ENCODE results near the gene POC1A.

DNA sequence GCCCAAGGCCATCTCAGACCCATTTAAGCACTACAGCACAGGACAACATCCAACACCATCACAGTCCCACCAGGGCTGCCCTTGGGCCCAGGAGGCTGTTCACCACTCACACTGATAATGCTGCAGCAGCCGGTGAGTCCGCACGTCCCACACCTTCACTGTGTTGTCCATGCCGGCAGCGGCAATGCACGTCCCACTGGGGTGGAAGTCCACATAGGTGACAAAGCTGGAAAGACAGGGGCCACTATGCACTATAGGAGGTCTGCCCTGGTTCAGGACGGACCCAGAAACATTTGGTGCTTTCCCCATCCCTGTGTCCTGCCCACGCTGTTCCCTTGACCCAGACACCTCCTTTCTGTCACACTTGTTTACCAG is 8.5 kb downstream of the POC1A start:
- TF ChIP-seq, protein P1, sequence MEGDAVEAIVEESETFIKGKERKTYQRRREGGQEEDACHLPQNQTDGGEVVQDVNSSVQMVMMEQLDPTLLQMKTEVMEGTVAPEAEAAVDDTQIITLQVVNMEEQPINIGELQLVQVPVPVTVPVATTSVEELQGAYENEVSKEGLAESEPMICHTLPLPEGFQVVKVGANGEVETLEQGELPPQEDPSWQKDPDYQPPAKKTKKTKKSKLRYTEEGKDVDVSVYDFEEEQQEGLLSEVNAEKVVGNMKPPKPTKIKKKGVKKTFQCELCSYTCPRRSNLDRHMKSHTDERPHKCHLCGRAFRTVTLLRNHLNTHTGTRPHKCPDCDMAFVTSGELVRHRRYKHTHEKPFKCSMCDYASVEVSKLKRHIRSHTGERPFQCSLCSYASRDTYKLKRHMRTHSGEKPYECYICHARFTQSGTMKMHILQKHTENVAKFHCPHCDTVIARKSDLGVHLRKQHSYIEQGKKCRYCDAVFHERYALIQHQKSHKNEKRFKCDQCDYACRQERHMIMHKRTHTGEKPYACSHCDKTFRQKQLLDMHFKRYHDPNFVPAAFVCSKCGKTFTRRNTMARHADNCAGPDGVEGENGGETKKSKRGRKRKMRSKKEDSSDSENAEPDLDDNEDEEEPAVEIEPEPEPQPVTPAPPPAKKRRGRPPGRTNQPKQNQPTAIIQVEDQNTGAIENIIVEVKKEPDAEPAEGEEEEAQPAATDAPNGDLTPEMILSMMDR (conservative IDR thresholded peaks at IDR 0.05; ENCODE audit: low read depth, low read length), result no peak
- TF ChIP-seq EZH2 (IDR thresholded peaks at IDR 0.05; ENCODE audit: low read length, unreplicated experiment), result no peak
